ENCODE measurements around the gene LRRC53.

The LRRC53 gene

GRCh38 chr1:74432325-74432724 is 80.1 kb downstream of the LRRC53 start:
- TF ChIP-seq CEBPB (IDR thresholded peaks at IDR 0.05) (no peak), YY1 (IDR thresholded peaks at IDR 0.05; ENCODE audit: low read depth) (no peak), ZBTB7A (IDR thresholded peaks at IDR 0.05; ENCODE audit: low read depth) (no peak), EP300 (IDR thresholded peaks at IDR 0.05; ENCODE audit: borderline replicate concordance) (no peak), NFIC (IDR thresholded peaks at IDR 0.05) (no peak), TCF12 (IDR thresholded peaks at IDR 0.05; ENCODE audit: low read depth) (no peak), FOXM1 (IDR thresholded peaks at IDR 0.05; ENCODE audit: borderline replicate concordance, low read depth) (no peak), MAX (IDR thresholded peaks at IDR 0.05) (no peak), CREB1 (IDR thresholded peaks at IDR 0.05; ENCODE audit: low read depth) (no peak), TAF1 (IDR thresholded peaks at IDR 0.05; ENCODE audit: low read depth) (no peak), TEAD4 (IDR thresholded peaks at IDR 0.05) (no peak), RAD21 (IDR thresholded peaks at IDR 0.05; ENCODE audit: low read depth) (no peak), EGR1 (IDR thresholded peaks at IDR 0.05) (no peak)
- TF ChIP-seq, protein P1, sequence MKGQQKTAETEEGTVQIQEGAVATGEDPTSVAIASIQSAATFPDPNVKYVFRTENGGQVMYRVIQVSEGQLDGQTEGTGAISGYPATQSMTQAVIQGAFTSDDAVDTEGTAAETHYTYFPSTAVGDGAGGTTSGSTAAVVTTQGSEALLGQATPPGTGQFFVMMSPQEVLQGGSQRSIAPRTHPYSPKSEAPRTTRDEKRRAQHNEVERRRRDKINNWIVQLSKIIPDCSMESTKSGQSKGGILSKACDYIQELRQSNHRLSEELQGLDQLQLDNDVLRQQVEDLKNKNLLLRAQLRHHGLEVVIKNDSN (IDR thresholded peaks at IDR 0.05): no peak
- TF ChIP-seq, protein P2, sequence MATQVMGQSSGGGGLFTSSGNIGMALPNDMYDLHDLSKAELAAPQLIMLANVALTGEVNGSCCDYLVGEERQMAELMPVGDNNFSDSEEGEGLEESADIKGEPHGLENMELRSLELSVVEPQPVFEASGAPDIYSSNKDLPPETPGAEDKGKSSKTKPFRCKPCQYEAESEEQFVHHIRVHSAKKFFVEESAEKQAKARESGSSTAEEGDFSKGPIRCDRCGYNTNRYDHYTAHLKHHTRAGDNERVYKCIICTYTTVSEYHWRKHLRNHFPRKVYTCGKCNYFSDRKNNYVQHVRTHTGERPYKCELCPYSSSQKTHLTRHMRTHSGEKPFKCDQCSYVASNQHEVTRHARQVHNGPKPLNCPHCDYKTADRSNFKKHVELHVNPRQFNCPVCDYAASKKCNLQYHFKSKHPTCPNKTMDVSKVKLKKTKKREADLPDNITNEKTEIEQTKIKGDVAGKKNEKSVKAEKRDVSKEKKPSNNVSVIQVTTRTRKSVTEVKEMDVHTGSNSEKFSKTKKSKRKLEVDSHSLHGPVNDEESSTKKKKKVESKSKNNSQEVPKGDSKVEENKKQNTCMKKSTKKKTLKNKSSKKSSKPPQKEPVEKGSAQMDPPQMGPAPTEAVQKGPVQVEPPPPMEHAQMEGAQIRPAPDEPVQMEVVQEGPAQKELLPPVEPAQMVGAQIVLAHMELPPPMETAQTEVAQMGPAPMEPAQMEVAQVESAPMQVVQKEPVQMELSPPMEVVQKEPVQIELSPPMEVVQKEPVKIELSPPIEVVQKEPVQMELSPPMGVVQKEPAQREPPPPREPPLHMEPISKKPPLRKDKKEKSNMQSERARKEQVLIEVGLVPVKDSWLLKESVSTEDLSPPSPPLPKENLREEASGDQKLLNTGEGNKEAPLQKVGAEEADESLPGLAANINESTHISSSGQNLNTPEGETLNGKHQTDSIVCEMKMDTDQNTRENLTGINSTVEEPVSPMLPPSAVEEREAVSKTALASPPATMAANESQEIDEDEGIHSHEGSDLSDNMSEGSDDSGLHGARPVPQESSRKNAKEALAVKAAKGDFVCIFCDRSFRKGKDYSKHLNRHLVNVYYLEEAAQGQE (IDR thresholded peaks at IDR 0.05; ENCODE audit: low read depth): no peak

DNA sequence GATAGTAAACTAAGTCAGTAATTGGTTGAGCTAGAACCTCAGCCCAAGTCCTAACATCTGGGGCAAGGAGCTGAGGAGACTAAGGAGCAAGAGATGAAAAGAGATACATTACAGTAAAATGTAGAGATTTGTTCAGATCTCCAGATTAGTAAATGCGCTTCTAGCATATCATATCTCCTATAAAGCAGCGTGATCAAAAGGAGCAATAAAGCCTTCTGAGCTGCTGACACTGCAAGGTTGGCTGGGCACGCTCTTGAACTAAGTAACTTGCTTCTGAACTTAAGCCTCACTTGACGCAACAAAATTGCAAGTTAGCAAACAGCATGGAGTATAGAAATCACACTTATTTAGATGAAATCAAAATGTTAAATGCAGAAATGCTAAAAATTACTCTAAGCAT is 80.9 kb downstream of the LRRC53 start:
- TF ChIP-seq ZBTB7A (IDR thresholded peaks at IDR 0.05; ENCODE audit: low read depth) (no peak), FOXM1 (IDR thresholded peaks at IDR 0.05; ENCODE audit: borderline replicate concordance, low read depth) (no peak), TAF1 (IDR thresholded peaks at IDR 0.05; ENCODE audit: low read depth) (no peak), YY1 (IDR thresholded peaks at IDR 0.05; ENCODE audit: low read depth) (no peak), CREB1 (IDR thresholded peaks at IDR 0.05; ENCODE audit: low read depth) (no peak), RAD21 (IDR thresholded peaks at IDR 0.05; ENCODE audit: low read depth) (no peak), EGR1 (IDR thresholded peaks at IDR 0.05) (no peak), TCF12 (IDR thresholded peaks at IDR 0.05; ENCODE audit: low read depth) (no peak), TEAD4 (IDR thresholded peaks at IDR 0.05) (no peak), MAX (IDR thresholded peaks at IDR 0.05) (no peak), EP300 (IDR thresholded peaks at IDR 0.05; ENCODE audit: borderline replicate concordance) (no peak), CEBPB (IDR thresholded peaks at IDR 0.05) (no peak), NFIC (IDR thresholded peaks at IDR 0.05) (no peak)
- TF ChIP-seq, protein P1 (IDR thresholded peaks at IDR 0.05): no peak
- TF ChIP-seq, protein P2 (IDR thresholded peaks at IDR 0.05; ENCODE audit: low read depth): no peak

GRCh38 chr1:74430342-74430934 is 82.0 kb downstream of the LRRC53 start:
- TF ChIP-seq EP300 (IDR thresholded peaks at IDR 0.05; ENCODE audit: borderline replicate concordance) (no peak), RAD21 (IDR thresholded peaks at IDR 0.05; ENCODE audit: low read depth) (no peak), YY1 (IDR thresholded peaks at IDR 0.05; ENCODE audit: low read depth) (no peak), FOXM1 (IDR thresholded peaks at IDR 0.05; ENCODE audit: borderline replicate concordance, low read depth) (no peak), ZBTB7A (IDR thresholded peaks at IDR 0.05; ENCODE audit: low read depth) (no peak), CEBPB (IDR thresholded peaks at IDR 0.05) (no peak), EGR1 (IDR thresholded peaks at IDR 0.05) (no peak), TCF12 (IDR thresholded peaks at IDR 0.05; ENCODE audit: low read depth) (no peak), NFIC (IDR thresholded peaks at IDR 0.05) (no peak), MAX (IDR thresholded peaks at IDR 0.05) (no peak), TEAD4 (IDR thresholded peaks at IDR 0.05) (no peak), TAF1 (IDR thresholded peaks at IDR 0.05; ENCODE audit: low read depth) (no peak), CREB1 (IDR thresholded peaks at IDR 0.05; ENCODE audit: low read depth) (no peak)
- TF ChIP-seq, protein P1 (IDR thresholded peaks at IDR 0.05): no peak
- TF ChIP-seq, protein P2 (IDR thresholded peaks at IDR 0.05; ENCODE audit: low read depth): no peak

All from Ishikawa (cell line).